Measurements from ENCODE around the gene EPN3.

Gene EPN3

GRCh38 chr17:50547736-50548083 lies 15.2 kb downstream of the EPN3 start:
- Histone ChIP-seq H3K4me1 (ENCODE audit: control insufficient read depth, insufficient read depth, low read length) (peaks cover 11% of the 10 kb centered on the region), H3K36me3 (ENCODE audit: control insufficient read depth in 2 of 2, insufficient read depth in 1 of 2, low read length in 2 of 2) (peaks cover 0 to 21% of the 10 kb centered on the region in 2 experiments; a peak in 2 of 3 replicates), H3K4me3 (ENCODE audit: low read depth, low read length) (no peak overlapping the region), H3K9me3 (ENCODE audit: control insufficient read depth, insufficient read depth, low read depth, low read length) (no peaks in the 10 kb centered on the region), H3K27ac (ENCODE audit: extremely low read depth, low read depth, low read length) (peak overlapping the region; percentile 73)
- CTCF ChIA-PET = interaction anchor here (0.6 to 7.4 kb wide), 9 partner anchors 46 to 830 kb away, joined by 3 to 231 read pairs (median 4); no protein-coding TSS in a partner anchor
- no peak for TF ChIP-seq PATZ1 (tag by site-specific recombination; IDR thresholded peaks at IDR 0.05)
- TF ChIP-seq GLIS1 (tag by site-specific recombination; IDR thresholded peaks at IDR 0.05) = peak; percentile 33
- POLR2A ChIA-PET = interaction anchor here (0.6 to 1.4 kb wide), 3 partner anchors 12 to 77 kb away, joined by 3 to 4 read pairs (median 4); partner anchors contain the start of gene CACNA1G

GRCh38 chr17:50548831-50549230 lies 16.3 kb downstream of the EPN3 start:
- peaks cover 0 to 21% of the 10 kb centered on the region in 2 experiments; a peak in 2 of 3 replicates for H3K36me3 ChIP-seq (ENCODE audit: control insufficient read depth in 2 of 2, insufficient read depth in 1 of 2, low read length in 2 of 2)
- TF ChIP-seq ZNF530 (tag by site-specific recombination; IDR thresholded peaks at IDR 0.05; ENCODE audit: low read depth) = no peak
- no peak for TF ChIP-seq ZNF114 (tag by site-specific recombination; IDR thresholded peaks at IDR 0.05)
- no peak for TF ChIP-seq ZBTB1 (tag by site-specific recombination; IDR thresholded peaks at IDR 0.05)
- TF ChIP-seq ZBTB8A (tag by site-specific recombination; IDR thresholded peaks at IDR 0.05) = no peak
- no peak for TF ChIP-seq ZNF626 (tag by site-specific recombination; IDR thresholded peaks at IDR 0.05)
- TF ChIP-seq ZSCAN30 (tag by site-specific recombination; IDR thresholded peaks at IDR 0.05) = no peak
- no peak for TF ChIP-seq ZNF776 (tag by site-specific recombination; IDR thresholded peaks at IDR 0.05; ENCODE audit: borderline replicate concordance)
- no peak for TF ChIP-seq MZF1 (tag by site-specific recombination; IDR thresholded peaks at IDR 0.05; ENCODE audit: borderline replicate concordance)
- no peak for TF ChIP-seq ZNF423 (tag by site-specific recombination; IDR thresholded peaks at IDR 0.05)
- no peak for TF ChIP-seq ZBTB49 (tag by site-specific recombination; IDR thresholded peaks at IDR 0.05; ENCODE audit: low read depth)
- TF ChIP-seq PATZ1 (tag by site-specific recombination; IDR thresholded peaks at IDR 0.05) = no peak
- TF ChIP-seq ZNF426 (tag by site-specific recombination; IDR thresholded peaks at IDR 0.05) = no peak
- no peak for TF ChIP-seq ZNF514 (tag by site-specific recombination; IDR thresholded peaks at IDR 0.05)
- no peak for TF ChIP-seq ZNF610 (tag by site-specific recombination; IDR thresholded peaks at IDR 0.05; ENCODE audit: borderline replicate concordance)
- H3K4me1 ChIP-seq (ENCODE audit: control insufficient read depth, insufficient read depth, low read length) = peaks cover 8% of the 10 kb centered on the region
- no peak overlapping the region for H3K27ac ChIP-seq (ENCODE audit: extremely low read depth, low read depth, low read length)
- CTCF ChIA-PET = interaction anchor here (0.7 to 7.4 kb wide), 6 partner anchors 78 to 292 kb away, joined by 3 to 231 read pairs (median 30); no protein-coding TSS in a partner anchor
- POLR2A ChIA-PET = interaction anchor here (0.6 to 2.5 kb wide), 3 partner anchors 11 to 77 kb away, joined by 3 to 13 read pairs (median 4); partner anchors contain the start of gene CACNA1G
- no peak overlapping the region for H3K4me3 ChIP-seq (ENCODE audit: low read depth, low read length)
- H3K9me3 ChIP-seq (ENCODE audit: control insufficient read depth, insufficient read depth, low read depth, low read length) = no peaks in the 10 kb centered on the region

Data from HEK293 (cell line).